Left lobe of liver (tissue), 2 donors: ENCODE results near the gene NDC1. TPM values are rescaled to one million over a fixed set of nuclear protein-coding genes. Genes with fewer than 3 reads are reported as not detected.
A peak's percentile ranks its signal among the peaks of the same experiment; 100 is the strongest.
"Not testable (repeated sequence)": the region's sequence is repeated elsewhere in the genome, so short reads cannot be mapped to it uniquely, and the experiment has no call there.

ENCODE experiments used
- ATAC-seq: fragments of 200-7000 bp; cut with Tn5 transposase; one replicate; pipeline ENCODE4 v1.9.1; 2020; ENCODE audit warnings: mild to moderate bottlenecking, moderate library complexity
- DNase-seq: peaks from one replicate; pipeline ENCODE4 v3.0.0-alpha.2; 2020; ENCODE audit warnings: low spot score
- total RNA-seq: library from RNA; stranded (reverse); gene quantifications from one replicate; pipeline ENCODE4 v1.2.1, GENCODE V29; 2021
- donor health status: DM: no; HTN: no; CAD: no; lungs with moderate emphysema.
- donor health status: DM: no; HTN: yes; CAD: no.

The NDC1 gene
- total RNA-seq, 1 donor from 2014 or later = 5.8 TPM

DNA sequence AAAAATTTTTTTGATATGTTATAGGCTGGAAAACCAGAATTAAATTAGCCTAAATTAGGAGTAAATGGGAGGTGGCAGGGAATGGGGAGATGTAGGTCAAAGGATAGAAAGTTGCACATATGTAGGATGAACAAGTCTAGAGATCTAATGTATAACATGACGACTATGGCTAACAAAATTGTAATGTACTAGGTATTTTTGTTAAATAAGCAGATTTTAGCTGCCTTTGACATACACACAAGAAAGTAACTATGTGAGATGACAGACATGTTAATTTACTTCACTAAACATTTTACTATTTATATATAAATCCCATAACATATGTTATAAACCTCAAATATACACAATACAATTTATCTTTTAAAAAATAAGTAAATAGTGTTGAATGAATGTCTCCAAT lies 68.9 kb downstream of the NDC1 start:
- DNase-seq (no peak), ATAC-seq (no peak)

- ATAC-seq = no peak
- DNase-seq = no peak
Measured at GRCh38 chr1:53766831-53767405, 71.2 kb downstream of the NDC1 start.

DNA sequence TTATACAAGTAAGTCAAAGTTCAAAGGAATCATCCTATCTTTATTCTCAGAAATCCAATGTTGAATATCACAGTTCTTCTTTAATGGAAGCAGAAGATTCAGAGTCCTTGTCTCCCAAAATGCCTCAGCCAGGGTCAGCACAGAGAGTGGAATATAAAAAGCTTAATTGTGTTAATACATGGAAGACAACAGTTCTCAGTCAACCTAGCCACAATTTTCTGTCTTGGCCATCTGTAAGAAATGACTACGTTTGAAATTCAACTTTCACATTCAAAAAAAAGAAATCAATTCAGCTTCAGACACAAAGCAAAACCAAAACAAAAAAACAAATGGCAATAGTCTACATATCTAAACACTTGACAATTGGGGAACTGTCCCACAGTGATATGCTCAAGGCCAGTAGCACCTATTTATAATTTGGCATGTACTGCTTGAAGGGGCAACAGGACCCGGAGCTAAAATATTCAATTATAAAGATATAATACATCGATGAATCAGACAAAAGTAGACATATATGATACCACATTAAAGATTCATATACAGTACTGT lies 71.8 kb downstream of the NDC1 start:
- no peak for ATAC-seq
- no peak for DNase-seq

- no peak for DNase-seq
- no peak for ATAC-seq
Measured at GRCh38 chr1:53765657-53766056, 72.4 kb downstream of the NDC1 start.

- DNase-seq (no peak), ATAC-seq (no peak)
Measured at GRCh38 chr1:53763911-53764310, 74.2 kb downstream of the NDC1 start.

- ATAC-seq (no peak), DNase-seq (no peak)
Measured at GRCh38 chr1:53763461-53763860, 74.6 kb downstream of the NDC1 start.

DNA sequence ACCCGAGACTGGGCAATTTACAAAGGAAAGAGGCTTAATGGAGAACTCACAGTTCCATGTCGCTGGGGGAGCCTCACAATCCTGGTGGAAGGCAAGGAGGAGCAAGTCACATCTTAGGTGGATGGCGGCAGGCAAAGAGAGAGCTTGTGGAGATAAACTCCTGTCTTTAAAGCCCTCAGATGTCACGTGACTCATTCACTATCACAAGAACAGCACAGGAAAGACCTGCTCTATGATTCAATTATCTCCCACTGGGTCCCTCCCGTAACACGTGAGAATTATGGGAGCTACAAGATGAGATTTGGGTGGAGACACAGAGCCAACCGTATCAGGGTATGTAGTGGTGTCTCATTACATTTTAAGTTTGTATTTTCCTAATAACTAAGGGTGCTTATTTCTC lies 77.6 kb downstream of the NDC1 start:
- ATAC-seq, DNase-seq: not testable (repeated sequence)

- ATAC-seq = no peak
Measured at GRCh38 chr1:53755874-53756273, 82.2 kb downstream of the NDC1 start.

DNA sequence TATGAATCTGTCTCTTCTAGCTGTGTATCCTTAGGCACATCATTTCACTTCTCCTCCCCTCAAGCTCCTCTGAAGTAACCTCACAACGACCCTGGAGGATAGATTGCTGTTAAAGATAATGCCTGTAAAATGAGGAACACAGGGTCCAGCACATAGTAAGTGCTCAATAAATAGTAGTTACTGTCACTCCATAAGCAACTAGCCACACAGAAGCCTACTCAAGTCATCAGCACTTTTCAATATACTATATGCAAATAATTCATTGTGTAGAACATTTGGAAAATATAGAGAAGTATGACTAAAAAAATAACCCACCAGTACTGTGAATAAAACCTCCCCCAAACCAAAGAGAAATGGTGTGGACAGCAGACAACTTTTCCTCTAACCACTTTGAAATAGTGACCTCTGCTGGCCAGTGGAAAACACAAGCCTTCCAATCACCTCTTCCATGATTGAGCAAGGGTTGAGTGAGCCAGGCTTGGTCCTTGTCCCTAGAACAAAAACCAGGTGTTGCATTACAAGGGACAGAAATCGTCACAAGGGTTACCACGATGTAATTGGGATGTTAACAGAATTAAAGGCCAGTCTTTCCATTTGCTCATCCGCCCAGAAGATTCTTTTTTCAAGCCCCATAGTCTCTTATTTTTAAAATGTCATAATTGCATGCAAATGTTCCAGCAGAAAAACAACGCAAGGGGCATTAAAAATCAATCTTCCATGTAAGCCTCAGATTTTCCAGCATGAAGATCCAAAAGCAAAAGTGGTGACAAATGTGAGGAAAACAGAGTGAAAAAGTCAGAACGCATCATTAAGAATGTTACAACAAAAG lies 83.4 kb downstream of the NDC1 start:
- DNase-seq = peak; percentile 52

More at GRCh38 chr1:53755874-53756273, 82.2 kb downstream of the NDC1 start:
- no peak for DNase-seq

GRCh38 chr1:53752281-53752680 lies 85.8 kb downstream of the NDC1 start:
- ATAC-seq (no peak), DNase-seq (no peak)

More for the DNA sequence above, 83.4 kb downstream of the NDC1 start:
- ATAC-seq = peak; percentile 96

GRCh38 chr1:53747841-53748240 lies 90.3 kb downstream of the NDC1 start:
- no peak for DNase-seq
- no peak for ATAC-seq

DNA sequence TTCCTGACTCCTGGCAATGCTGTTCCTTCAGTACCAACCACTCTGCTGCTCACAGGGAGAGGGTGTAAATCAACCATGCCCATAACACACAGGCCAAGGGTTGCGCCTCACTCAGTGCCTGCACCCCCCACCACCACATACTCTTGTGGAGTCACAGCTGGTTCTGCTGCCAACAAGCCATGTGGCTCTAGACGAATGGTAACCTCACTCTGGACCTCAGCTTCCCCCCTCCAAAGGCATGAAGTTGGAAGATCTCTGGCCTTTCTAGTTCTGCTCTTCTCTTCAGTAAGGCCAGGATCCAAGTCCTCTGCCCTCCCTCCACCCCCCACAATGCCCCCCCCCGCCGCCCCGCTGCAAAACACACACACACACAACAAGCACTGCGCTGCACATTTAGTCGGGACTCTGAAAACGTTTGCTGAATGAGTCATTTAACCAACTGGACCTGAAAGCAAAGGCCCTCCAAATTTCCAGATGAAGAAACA lies 97.4 kb downstream of the NDC1 start:
- ATAC-seq (no peak), DNase-seq (no peak)

GRCh38 chr1:53739109-53739681 lies 98.9 kb downstream of the NDC1 start, which contains the start of gene GLIS1:
Gene GLIS1, minus strand, starts transcription at chr1:53739164. Its CDS starts 1,100 bp downstream, at chr1:53738064.
- ATAC-seq (peak; percentile 98), DNase-seq (peak; percentile 74)

- ATAC-seq (peak; percentile 5), DNase-seq (no peak)
Measured at GRCh38 chr1:53738205-53739108, 99.6 kb downstream of the NDC1 start.

DNA sequence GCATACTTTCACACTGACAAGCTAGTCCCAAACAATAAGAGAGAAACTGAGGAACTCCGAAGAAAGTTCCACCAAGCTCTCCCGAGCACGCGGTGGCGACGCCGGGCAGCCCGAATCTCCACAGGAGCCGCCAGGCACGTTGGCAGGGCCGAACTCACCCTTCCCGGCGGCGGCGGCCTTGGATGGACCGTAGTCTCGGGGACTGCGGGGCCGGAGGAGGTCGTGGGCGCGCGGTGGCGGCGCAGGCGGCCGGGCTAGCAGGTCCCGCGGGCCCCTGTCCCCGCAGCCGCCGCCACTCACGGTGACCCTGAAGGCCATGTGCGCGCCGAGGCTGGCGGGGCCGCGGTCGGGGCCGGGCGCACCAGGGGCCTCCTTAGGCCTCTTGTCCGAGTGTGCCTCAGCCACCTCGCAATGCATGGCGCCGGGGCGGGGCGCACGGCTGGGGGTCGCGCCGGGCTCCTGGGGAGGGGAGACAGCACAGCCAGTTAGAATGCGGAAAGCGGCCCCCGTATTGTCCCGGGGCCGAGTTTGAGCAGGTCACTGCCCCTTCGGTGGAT lies 100.4 kb downstream of the NDC1 start:
- DNase-seq = no peak

GRCh38 chr1:53736290-53736689 lies 101.8 kb downstream of the NDC1 start:
- ATAC-seq = no peak
- DNase-seq = no peak

More for the DNA sequence above, 100.4 kb downstream of the NDC1 start:
- ATAC-seq = no peak

- ATAC-seq = no peak
Measured at GRCh38 chr1:53735681-53736080, 102.4 kb downstream of the NDC1 start.

DNA sequence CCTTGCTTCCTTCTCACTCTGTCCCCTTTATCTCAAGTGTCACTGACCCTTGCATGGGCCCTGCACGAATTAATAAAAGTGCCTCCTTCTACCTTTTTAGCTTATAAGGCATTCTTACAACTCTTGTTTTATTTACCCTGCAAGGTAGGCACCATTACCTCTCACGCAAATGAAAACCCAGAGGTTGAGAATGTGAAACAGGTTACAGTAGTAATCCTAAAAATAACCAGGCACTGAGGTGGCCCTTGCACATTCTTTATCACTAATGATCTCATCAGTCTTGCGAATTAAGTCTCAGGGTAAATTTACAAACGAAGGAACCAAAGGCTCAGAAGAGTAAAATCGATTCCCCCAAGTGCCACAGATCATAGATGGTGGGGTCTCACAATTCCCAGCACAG lies 102.8 kb downstream of the NDC1 start:
- no peak for ATAC-seq

More at GRCh38 chr1:53735681-53736080, 102.4 kb downstream of the NDC1 start:
- no peak for DNase-seq

GRCh38 chr1:53734650-53735211 lies 103.4 kb downstream of the NDC1 start:
- DNase-seq (no peak), ATAC-seq (no peak)

More for the DNA sequence above, 102.8 kb downstream of the NDC1 start:
- DNase-seq = no peak
